LoVo (cell line): ENCODE measurements around the gene MAP1S.

Experiments
- DNase-seq: peaks from one replicate; pipeline ENCODE4 v3.0.0-alpha.2; 2016; ENCODE audit warnings: low spot score

MAP1S gene

GRCh38 chr19:17739121-17739875 is 20.0 kb downstream of the MAP1S start:
- no peak for DNase-seq

GRCh38 chr19:17741456-17741855 is 22.2 kb downstream of the MAP1S start:
- no peak for DNase-seq

- no peak for DNase-seq
These were observed 24.7 kb downstream of the MAP1S start for GRCh38 chr19:17743874-17744580.

- peak; percentile 96 for DNase-seq
These were observed 28.2 kb downstream of the MAP1S start for GRCh38 chr19:17747205-17748098.

- DNase-seq: no peak
These were observed 29.8 kb downstream of the MAP1S start for GRCh38 chr19:17748884-17749638.

GRCh38 chr19:17749912-17750317 is 30.6 kb downstream of the MAP1S start:
- no peak for DNase-seq

- DNase-seq: no peak
These were observed 32.0 kb downstream of the MAP1S start, which contains the start of gene FCHO1 for GRCh38 chr19:17751103-17751911. FCHO1 (plus strand) TSS chr19:17751477; CDS start chr19:17755165, 3,688 bp downstream.

GRCh38 chr19:17751912-17752273 is 32.6 kb downstream of the MAP1S start:
- no peak for DNase-seq

- no peak for DNase-seq
These were observed 33.8 kb downstream of the MAP1S start for GRCh38 chr19:17752865-17753639.

- no peak for DNase-seq
These were observed 34.7 kb downstream of the MAP1S start for GRCh38 chr19:17753976-17754375.

- no peak for DNase-seq
These were observed 35.6 kb downstream of the MAP1S start for GRCh38 chr19:17754634-17755442.

- DNase-seq: no peak
These were observed 36.2 kb downstream of the MAP1S start for GRCh38 chr19:17755443-17755890.

- no peak for DNase-seq
These were observed 36.8 kb downstream of the MAP1S start for GRCh38 chr19:17755977-17756670.

GRCh38 chr19:17757125-17757524 is 37.8 kb downstream of the MAP1S start:
- peak; percentile 26 for DNase-seq

GRCh38 chr19:17758515-17758914 is 39.2 kb downstream of the MAP1S start:
- no peak for DNase-seq

- no peak for DNase-seq
These were observed 41.9 kb downstream of the MAP1S start for GRCh38 chr19:17761148-17761547.

GRCh38 chr19:17762505-17763229 is 43.4 kb downstream of the MAP1S start:
- no peak for DNase-seq

GRCh38 chr19:17764348-17764747 is 45.1 kb downstream of the MAP1S start:
- DNase-seq: no peak
